Left renal pelvis (tissue), 4 donors: ENCODE data around the gene RBM38. TPM values are rescaled to one million over a fixed set of nuclear protein-coding genes. Genes with fewer than 3 reads are reported as not detected.

ENCODE experiments used
- DNase-seq, 4 donors: peaks; one replicate each; pipeline ENCODE4 v3.0.0-alpha.2; 2013; ENCODE audit warnings: low read depth in 4 of 4, low spot score in 3 of 4
- polyA plus RNA-seq, 4 donors: library from polyadenylated mRNA; unstranded; fragments of 120-200 nt; gene quantifications; one replicate each; pipeline ENCODE4 v1.2.1, GENCODE V29; 2013; ENCODE audit not compliant: insufficient read length in 4 of 4

RBM38 gene
- polyA plus RNA-seq, 4 donors = 20.9 to 37.5 (median 27.3) TPM

DNA sequence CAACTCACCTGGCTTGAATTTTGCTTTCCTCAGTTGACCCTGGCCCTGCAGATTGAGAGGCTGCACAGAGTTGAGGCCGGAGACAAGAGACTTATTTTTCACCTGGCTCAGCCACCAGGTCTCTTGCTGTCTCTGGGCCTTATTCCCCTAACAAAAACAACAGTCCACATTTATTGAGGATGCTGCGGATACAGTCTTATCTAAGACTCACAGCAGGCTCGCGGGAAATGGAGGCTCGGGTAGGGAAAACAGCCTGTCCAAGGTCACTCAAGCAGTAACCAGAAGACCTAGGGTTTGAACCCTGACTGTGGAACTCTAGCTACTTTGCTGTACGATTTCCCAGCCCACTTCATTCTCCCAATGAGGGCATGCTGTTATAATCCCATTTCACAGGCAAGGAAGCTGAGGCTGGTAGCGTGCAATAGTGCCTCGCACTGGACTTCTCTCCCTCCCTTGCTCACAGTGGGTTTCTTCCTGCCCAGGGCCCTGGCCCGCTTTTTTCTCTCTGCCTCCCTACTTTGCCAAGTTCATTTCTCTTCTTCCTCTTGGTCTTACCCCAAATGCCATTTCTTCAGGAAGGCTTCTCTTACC, 57.7 kb downstream of the RBM38 start:
- DNase-seq = no peak

DNA sequence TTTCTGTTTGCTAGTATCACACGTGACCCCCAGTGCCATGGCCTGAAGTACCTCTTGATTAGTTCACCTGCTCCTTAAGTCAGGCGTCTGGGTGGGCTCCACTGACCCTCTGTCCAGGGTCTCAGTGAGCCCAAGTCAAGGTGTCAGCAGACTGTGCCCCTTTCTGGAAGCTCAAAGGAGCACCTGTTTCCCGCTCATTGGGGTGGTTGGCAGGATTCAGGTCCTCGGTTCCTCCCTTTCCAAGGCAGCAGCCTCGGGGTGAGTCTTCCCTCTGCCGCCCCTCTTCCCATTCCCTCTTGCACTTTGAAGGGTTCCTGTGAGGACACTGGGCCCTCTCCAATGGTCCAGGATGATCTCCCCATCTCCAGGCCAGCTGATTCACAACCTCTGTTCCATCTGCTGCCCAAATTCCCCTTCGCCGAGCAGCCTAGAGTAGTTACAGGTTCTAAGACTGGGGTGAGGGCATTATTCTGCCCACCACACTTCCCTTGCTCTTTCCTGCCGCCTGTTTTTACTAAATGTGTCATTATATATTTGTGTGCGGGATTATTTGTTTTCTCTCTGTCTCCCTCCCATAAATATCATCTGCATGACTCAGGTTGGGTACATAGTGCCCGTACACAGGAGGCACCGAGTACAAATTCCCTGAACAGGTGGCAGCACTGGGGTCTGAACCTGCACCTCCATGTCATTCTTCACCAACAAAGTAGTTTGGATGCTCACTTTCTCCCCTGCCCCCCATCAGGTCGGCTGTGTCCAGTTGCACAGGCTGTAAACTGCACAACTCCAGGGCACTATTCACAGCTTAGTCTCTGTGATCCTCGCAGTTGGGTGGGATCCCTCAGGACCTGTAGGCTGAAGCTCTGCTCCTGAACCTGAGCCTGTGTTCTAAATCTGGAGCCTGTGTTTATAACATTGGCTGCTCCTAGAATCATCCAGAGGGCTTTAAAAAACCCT, 58.5 kb downstream of the RBM38 start:
- DNase-seq = no peak

DNA sequence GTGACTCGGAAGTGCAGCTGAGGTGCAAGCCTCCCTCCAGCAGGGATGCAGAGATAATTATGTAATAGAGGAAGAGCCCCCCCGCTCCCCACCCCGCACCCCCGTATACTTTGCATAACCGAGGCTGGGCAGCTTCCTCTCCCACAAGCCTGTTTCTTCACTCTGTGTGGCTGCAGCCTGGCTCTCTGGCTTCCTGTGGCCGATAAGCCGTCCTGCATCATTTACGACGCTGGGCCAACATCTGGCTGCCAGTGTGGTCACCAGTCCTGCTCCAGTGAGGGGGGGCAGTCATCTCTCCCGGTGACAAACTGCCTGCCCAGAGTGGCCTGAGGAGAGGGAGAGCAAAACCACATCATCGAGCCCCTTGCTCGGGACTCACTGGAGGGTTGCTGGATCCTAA, 59.2 kb downstream of the RBM38 start:
- DNase-seq = no peak

DNA sequence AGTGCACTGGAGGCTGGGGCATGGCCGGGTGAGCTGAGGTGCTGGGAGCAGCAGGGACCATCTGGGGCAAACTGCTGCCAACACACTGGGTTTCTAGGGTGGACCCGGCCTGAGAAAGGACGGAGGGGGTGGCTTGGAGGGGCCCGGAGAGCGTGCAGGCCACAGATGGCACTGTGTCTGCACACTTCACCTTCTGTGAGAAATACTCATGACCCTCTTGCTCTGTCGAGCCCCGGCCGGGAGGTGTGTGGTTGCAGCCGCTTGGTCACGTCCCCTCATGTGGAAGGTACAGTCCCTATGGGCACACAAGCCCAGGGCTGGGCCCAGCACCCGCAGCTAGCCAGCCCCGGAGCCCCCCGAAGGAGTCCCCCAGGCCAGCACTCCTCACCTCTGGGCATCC, 59.7 kb downstream of the RBM38 start:
- DNase-seq = no peak

DNA sequence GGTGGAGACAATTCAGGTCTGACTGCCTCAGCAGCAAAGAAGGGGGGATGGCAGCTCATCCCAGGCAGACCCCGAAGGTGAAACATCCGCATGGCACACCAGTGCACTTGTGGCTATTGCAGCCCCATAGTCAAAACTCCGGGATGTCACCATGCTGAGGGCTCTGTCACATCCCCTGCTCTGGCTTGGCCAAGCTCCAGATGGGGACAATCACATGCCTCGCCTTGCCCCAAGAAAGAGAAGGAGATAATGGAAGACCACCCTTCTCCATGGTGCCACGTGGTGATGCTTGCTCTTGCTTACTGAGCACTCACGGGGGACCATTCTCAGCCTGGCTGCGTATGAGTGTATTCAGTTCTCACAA, 60.2 kb downstream of the RBM38 start:
- no peak for DNase-seq

- no peak for DNase-seq
Measured at GRCh38 chr20:57451795-57452661, 60.8 kb downstream of the RBM38 start.

DNA sequence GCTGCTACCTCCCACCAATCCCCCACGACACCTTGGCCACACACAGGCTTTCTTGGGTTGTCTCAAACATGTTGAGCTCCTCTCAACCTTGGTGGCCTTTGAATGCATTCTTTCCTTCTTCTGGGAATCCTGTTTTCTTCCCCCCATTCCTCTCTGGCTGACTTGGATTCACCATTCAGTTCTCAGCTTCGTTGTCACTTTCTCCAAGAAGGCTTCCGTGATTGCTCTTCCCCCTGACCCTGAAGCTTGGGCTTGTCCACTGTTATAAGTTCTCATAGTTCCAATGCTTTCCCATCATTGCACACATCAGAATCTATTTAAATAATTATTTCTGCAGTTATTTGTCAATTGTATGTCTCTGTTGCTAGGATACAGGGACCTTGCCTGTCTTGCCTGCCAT, 64.2 kb downstream of the RBM38 start:
- DNase-seq = no peak

- DNase-seq = no peak
Measured at GRCh38 chr20:57456116-57456515, 64.9 kb downstream of the RBM38 start.

DNA sequence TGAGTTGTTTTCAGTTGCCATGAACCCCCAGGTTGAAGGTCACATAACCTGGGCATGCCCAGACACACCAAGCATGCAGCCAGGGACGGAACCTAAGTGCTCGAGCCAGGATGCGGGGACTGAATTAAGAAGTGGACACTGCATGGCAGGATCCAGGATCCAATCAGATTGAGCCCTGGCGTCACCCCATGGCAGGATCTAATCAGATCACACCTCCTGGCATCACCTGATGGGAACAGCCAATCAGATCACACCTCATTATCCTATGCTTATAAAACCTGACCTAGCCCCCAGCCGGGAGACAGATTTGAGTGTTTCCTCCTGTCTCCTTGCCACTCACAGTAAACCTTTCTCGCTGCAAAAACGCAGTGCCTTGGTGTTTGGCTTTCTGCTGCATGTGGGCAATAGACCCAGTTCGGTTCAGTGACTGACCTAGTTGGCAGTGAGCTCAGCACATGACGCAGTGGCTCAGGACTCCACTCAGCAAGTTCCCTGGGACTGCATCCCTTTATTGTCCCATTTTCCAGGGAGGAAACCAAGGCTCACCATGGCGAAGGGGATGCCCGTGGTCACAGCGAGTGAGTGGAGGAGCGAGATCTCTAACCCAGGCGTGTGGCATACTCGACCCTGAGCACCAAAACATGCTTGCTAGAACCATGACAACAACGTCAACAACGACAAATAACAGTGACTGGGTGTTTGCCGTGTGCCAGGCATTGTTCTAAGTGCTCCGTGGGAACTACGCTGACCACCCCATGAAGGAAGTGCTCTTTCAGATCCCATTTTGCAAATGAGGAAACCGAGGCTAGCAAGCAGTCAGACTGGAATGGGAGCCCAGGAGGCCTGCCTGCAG, 66.3 kb downstream of the RBM38 start:
- no peak for DNase-seq

DNA sequence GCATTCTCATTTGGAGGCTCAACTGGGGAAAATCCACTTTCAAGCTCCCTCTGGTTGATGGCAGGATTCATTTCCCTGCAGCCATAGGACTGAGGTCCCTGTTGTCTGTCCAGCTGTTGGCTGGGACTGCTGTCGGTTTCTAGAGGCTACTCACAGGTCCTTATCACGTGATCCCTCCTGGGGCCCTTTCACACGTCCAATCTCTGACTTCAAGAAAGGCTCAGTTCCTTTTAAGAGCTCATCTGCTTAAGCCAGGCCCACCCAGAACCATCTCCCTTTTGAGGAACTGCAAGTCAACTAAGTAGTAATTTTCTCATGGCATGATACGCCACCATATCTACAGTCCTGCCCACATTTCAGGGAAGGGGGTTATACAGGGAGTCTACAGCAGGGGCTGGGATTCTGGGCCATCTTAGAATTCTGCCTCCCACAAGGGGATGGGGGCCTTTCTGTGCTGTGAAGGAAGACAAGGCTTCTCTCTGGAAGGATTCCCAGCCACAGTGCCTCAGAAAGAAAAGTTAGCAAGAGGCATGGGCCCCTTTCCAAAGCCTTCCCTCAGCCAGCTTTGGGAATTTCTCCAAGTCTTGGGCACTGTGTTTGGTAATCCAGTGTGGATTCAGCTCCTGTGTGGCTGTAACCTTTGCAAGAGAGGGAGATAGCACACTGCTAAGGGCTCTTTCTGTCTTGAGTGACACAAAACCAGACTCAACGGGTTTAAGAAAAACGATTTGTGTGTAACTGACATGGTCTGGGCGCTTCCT, 67.4 kb downstream of the RBM38 start:
- no peak for DNase-seq

Other genes starting within 250 kb of the RBM38 start
- 10 to 100 TPM; 42.7 to 90.7 (median 72.7) TPM for gene BMP7, start 124.8 kb upstream of the RBM38 start, polyA plus RNA-seq
- gene SPO11, start 61.6 kb upstream of the RBM38 start, polyA plus RNA-seq = not detected
- gene RAE1, start 40.1 kb upstream of the RBM38 start, polyA plus RNA-seq = 10 to 100 TPM; 37.1 to 60.3 (median 57.9) TPM
- 1 to 10 TPM in 3 of 4 donors, under 1 TPM in 1; 0.46 to 2.8 (median 1.7) TPM for gene CTCFL, start 133.7 kb downstream of the RBM38 start, polyA plus RNA-seq
- 10 to 100 TPM in 2 of 4 donors, 1 to 10 TPM in 2; 2.5 to 17.8 (median 7.7) TPM for gene PCK1, start 169.7 kb downstream of the RBM38 start, polyA plus RNA-seq
- gene ZBP1, start 229.0 kb downstream of the RBM38 start, polyA plus RNA-seq = under 1 TPM in 2 of 4 donors, not detected in 2; 0.08 to 0.10 TPM